ENCODE data around the gene MAZ.

The MAZ gene

GRCh38 chr16:29858149-29858849, 52.0 kb downstream of the MAZ start:
- FAIRE-seq: no peak

DNA sequence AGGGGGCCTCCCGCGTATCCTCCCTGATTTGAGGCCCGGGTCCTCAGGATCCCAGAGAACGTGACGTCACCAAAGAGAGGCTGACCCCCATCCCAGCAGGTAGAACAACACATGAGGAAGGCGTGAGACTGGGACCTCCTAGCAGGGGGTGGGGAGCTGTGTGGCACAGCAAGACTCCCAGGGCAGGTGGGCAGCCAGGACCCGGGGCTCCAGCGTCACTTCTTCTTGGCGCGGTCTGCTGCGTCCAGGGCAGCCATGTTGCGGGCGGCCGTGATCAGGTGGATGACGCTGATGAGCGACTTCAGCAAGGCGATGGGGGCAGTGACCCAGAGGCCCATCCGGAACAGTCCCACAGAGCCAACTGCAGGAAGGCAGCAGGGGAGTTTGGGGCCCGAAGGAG, 52.6 kb downstream of the MAZ start:
- FAIRE-seq: no peak

DNA sequence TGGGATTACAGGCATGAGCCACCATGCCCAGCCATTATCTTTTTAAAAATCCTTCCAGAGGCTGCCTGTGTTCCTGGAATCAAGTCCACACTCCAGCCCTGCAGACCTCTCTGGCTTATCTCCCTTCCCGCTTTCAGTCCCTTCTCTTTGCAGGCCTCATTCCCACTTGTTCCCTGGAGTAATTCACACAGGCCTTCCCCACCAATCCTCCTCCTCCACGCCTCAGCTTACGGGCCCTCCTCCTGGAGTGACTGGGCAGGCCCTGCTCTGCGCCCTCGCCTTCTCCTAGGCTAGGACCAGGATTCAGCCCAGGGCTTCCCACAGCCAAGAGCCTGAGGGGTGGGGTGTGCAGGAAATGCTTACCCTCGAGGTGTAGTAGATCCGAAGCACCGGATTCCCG, 53.9 kb downstream of the MAZ start:
- FAIRE-seq: no peak

Measured in islet of Langerhans (tissue), 1 donor.